DMS79 treated with DMSO at 0.1 percent for 48 hours (cell line): ENCODE results near the gene CFAP20.
A peak's percentile ranks its signal among the peaks of the same experiment; 100 is the strongest.

Source experiments
- DNase-seq: peaks from one replicate; lab custom pipeline; 2025; lab: John Stamatoyannopoulos, UW

CFAP20 gene

GRCh38 chr16:58124601-58124915, 4.6 kb downstream of the CFAP20 start:
- DNase-seq: no peak

- DNase-seq: no peak
These were observed 5.1 kb downstream of the CFAP20 start for GRCh38 chr16:58123896-58124600.

- DNase-seq: no peak
These were observed 8.0 kb downstream of the CFAP20 start for GRCh38 chr16:58121132-58121531.

GRCh38 chr16:58120234-58120633, 8.9 kb downstream of the CFAP20 start:
- DNase-seq: no peak

- peak; percentile 8 for DNase-seq
These were observed 9.7 kb downstream of the CFAP20 start for GRCh38 chr16:58119509-58119845.

- DNase-seq: no peak
These were observed 10.2 kb downstream of the CFAP20 start for GRCh38 chr16:58118801-58119508.

GRCh38 chr16:58116529-58116928, 12.7 kb downstream of the CFAP20 start:
- no peak for DNase-seq

GRCh38 chr16:58116081-58116480, 13.1 kb downstream of the CFAP20 start:
- no peak for DNase-seq

GRCh38 chr16:58114827-58115825, 14.1 kb downstream of the CFAP20 start:
- no peak for DNase-seq

- DNase-seq: no peak
These were observed 17.9 kb downstream of the CFAP20 start for GRCh38 chr16:58111302-58111627.

GRCh38 chr16:58110571-58111301, 18.4 kb downstream of the CFAP20 start:
- no peak for DNase-seq

GRCh38 chr16:58109881-58110280, 19.3 kb downstream of the CFAP20 start:
- DNase-seq: no peak

- DNase-seq: no peak
These were observed 19.9 kb downstream of the CFAP20 start for GRCh38 chr16:58109330-58109729.

GRCh38 chr16:58107709-58108108, 21.5 kb downstream of the CFAP20 start:
- DNase-seq: no peak

- DNase-seq: no peak
These were observed 22.0 kb downstream of the CFAP20 start for GRCh38 chr16:58107228-58107627.

- no peak for DNase-seq
These were observed 23.6 kb downstream of the CFAP20 start for GRCh38 chr16:58105631-58106030.

- no peak for DNase-seq
These were observed 26.4 kb downstream of the CFAP20 start for GRCh38 chr16:58102665-58103392.

- no peak for DNase-seq
These were observed 29.3 kb downstream of the CFAP20 start for GRCh38 chr16:58099956-58100300.

- no peak for DNase-seq
These were observed 29.9 kb downstream of the CFAP20 start for GRCh38 chr16:58099097-58099955.

GRCh38 chr16:58098207-58099096, 30.7 kb downstream of the CFAP20 start:
- DNase-seq: no peak
